CD4-positive, alpha-beta T cell (primary cell): ENCODE measurements around the gene MYO1B. TPM values are rescaled to one million over a fixed set of nuclear protein-coding genes. Genes with fewer than 3 reads are reported as not detected.

Source experiments
- ATAC-seq: fragments of 200-7000 bp; cut with Tn5 transposase; one replicate; pipeline ENCODE4 v1.10.0; 2022; ENCODE audit warnings: mild to moderate bottlenecking; ENCODE audit not compliant: poor library complexity
- CTCF ChIA-PET: fragments of 350-600 bp; sonication (Branson Sonifier 250); formaldehyde crosslinking; loops from one replicate; lab custom pipeline; 2021; ENCODE audit warnings: antibody characterized with exemption, inconsistent platforms; lab: Charles Lee
- POLR2A ChIA-PET: fragments of 350-600 bp; sonication (Branson Sonifier 250); formaldehyde crosslinking; loops from one replicate; lab custom pipeline; 2021; ENCODE audit warnings: antibody characterized with exemption, inconsistent platforms; lab: Charles Lee
- DNase-seq, 14 experiments: peaks; one replicate each; pipeline ENCODE4 v3.0.0-alpha.2; 2013 to 2020; ENCODE audit warnings: mixed read lengths in 2 of 14
- H3K27ac ChIP-seq, 2 donors: one replicate each; pipeline versions ENCODE4 v1.5.1 to v1.7.0; 2013; ENCODE audit warnings: low read length in 2 of 2, low read depth in 1 of 2, mild to moderate bottlenecking in 1 of 2
- H3K27me3 ChIP-seq, 2 experiments: 1 replicate in 1 of 2; 2 replicates in 1 of 2; pipeline versions ENCODE4 v1.6.1 to v1.7.0; 2013; ENCODE audit warnings: low read length in 2 of 2, control low read depth in 1 of 2, mild to moderate bottlenecking in 1 of 2, moderate library complexity in 1 of 2; ENCODE audit not compliant: insufficient read depth in 2 of 2, control insufficient read depth in 1 of 2
- H3K36me3 ChIP-seq: one replicate; pipeline ENCODE4 v1.6.1; 2013; ENCODE audit warnings: low read length, control low read depth; ENCODE audit not compliant: insufficient read depth
- H3K4me1 ChIP-seq: one replicate; pipeline ENCODE4 v1.6.1; 2013; ENCODE audit warnings: low read length, control low read depth; ENCODE audit not compliant: insufficient read depth
- H3K4me3 ChIP-seq: one replicate; pipeline ENCODE4 v1.5.1; 2013; ENCODE audit warnings: mild to moderate bottlenecking, low read length, moderate library complexity
- H3K9me3 ChIP-seq, 2 experiments: 1 replicate in 1 of 2; 2 replicates in 1 of 2; pipeline versions ENCODE4 v1.6.1 to v1.7.0; 2013; ENCODE audit warnings: low read length in 2 of 2, mild to moderate bottlenecking in 2 of 2, control low read depth in 1 of 2, moderate library complexity in 1 of 2; ENCODE audit not compliant: control insufficient read depth in 1 of 2, insufficient read depth in 1 of 2
- H3K27ac Mint-ChIP-seq: one replicate; pipeline ENCODE4 v1.8.0; 2020; ENCODE audit warnings: mixed read lengths
- H3K27me3 Mint-ChIP-seq: one replicate; pipeline ENCODE4 v1.8.0; 2021; ENCODE audit warnings: mixed read lengths
- H3K36me3 Mint-ChIP-seq: one replicate; pipeline ENCODE4 v1.8.0; 2021; ENCODE audit warnings: low read depth, mixed read lengths
- H3K4me1 Mint-ChIP-seq: one replicate; pipeline ENCODE4 v1.8.0; 2021; ENCODE audit warnings: low read depth, mixed read lengths
- H3K4me3 Mint-ChIP-seq: one replicate; pipeline ENCODE4 v1.8.0; 2020; ENCODE audit warnings: mild to moderate bottlenecking, mixed read lengths
- H3K9me3 Mint-ChIP-seq: one replicate; pipeline ENCODE4 v1.8.0; 2020; ENCODE audit warnings: mixed read lengths
- CTCF ChIP-seq: fragments of 200-600 bp; IDR thresholded peaks from one replicate; pipeline ENCODE4 v1.8.0; 2022; ENCODE audit warnings: antibody characterized with exemption, mild to moderate bottlenecking
- intact Hi-C, 2 experiments: fragments of 100-400 bp; cut with DNase I in 1 of 2; cut with micrococcal nuclease in 1 of 2; formaldehyde crosslinking; loops; one replicate each; pipeline versions ENCODE4 v1.15.1 to v1.9.0; 2023 to 2025; cut with DNase I, micrococcal nuclease
- total RNA-seq, 174 experiments: library from RNA in 2 of 174; stranded (reverse) in 2 of 174; gene quantifications; one replicate each; pipeline ENCODE4 v1.2.3 and lab custom pipeline; 2021 to 2026

The MYO1B gene
- total RNA-seq, 2 experiments from 2014 or later = 0.98 to 1.3 TPM

GRCh38 chr2:191315365-191315752, 70.2 kb downstream of the MYO1B start:
- intact Hi-C loops = no loop called here
- ChIA-PET CTCF (no interaction called here), POLR2A (no interaction called here)
- Mint-ChIP-seq H3K36me3 (no peaks in the 10 kb centered on the region), H3K4me1 (no peaks in the 10 kb centered on the region), H3K27me3 (peaks cover under 1% of the 10 kb centered on the region), H3K4me3 (no peak overlapping the region), H3K27ac (no peak overlapping the region), H3K9me3 (no peaks in the 10 kb centered on the region)
- DNase-seq (no peak), ATAC-seq (no peak)
- TF ChIP-seq CTCF = no peak
- H3K4me3 ChIP-seq = no peak overlapping the region
- no peaks in the 10 kb centered on the region for H3K9me3 ChIP-seq
- H3K27ac ChIP-seq = no peak overlapping the region
- H3K4me1 ChIP-seq = no peaks in the 10 kb centered on the region
- H3K36me3 ChIP-seq = no peaks in the 10 kb centered on the region
- no peaks in the 10 kb centered on the region for H3K27me3 ChIP-seq

- Mint-ChIP-seq H3K27ac (no peak overlapping the region), H3K4me1 (peaks cover under 1% of the 10 kb centered on the region), H3K36me3 (no peaks in the 10 kb centered on the region), H3K27me3 (peaks cover 7% of the 10 kb centered on the region), H3K9me3 (no peaks in the 10 kb centered on the region), H3K4me3 (no peak overlapping the region)
- Histone ChIP-seq H3K9me3 (no peaks in the 10 kb centered on the region), H3K4me1 (peaks cover under 1% of the 10 kb centered on the region), H3K4me3 (no peak overlapping the region), H3K27ac (no peak overlapping the region), H3K27me3 (no peaks in the 10 kb centered on the region), H3K36me3 (no peaks in the 10 kb centered on the region)
- ATAC-seq (no peak), DNase-seq (no peak)
- ChIA-PET CTCF (no interaction called here), POLR2A (no interaction called here)
- intact Hi-C loops = no loop called here
- no peak for TF ChIP-seq CTCF
These were observed 71.2 kb downstream of the MYO1B start for GRCh38 chr2:191316246-191316994.

- Mint-ChIP-seq H3K4me3 (no peak overlapping the region), H3K27ac (no peak overlapping the region), H3K27me3 (peaks cover 16% of the 10 kb centered on the region), H3K4me1 (peaks cover 18% of the 10 kb centered on the region), H3K9me3 (no peaks in the 10 kb centered on the region), H3K36me3 (no peaks in the 10 kb centered on the region)
- Histone ChIP-seq H3K36me3 (no peaks in the 10 kb centered on the region), H3K4me1 (peaks cover 8% of the 10 kb centered on the region), H3K27ac (no peak overlapping the region), H3K9me3 (no peaks in the 10 kb centered on the region), H3K27me3 (no peaks in the 10 kb centered on the region), H3K4me3 (no peak overlapping the region)
- intact Hi-C loops = no loop called here
- ChIA-PET POLR2A (interaction anchor here (0.5 kb wide), 1 partner anchor 216 kb away, joined by 3 read pairs; no protein-coding TSS in a partner anchor), CTCF (interaction anchor here (0.5 kb wide), 1 partner anchor 79 kb away, joined by 3 read pairs; no protein-coding TSS in a partner anchor)
- no peak for ATAC-seq
- no peak for TF ChIP-seq CTCF
- DNase-seq = no peak
These were observed 73.0 kb downstream of the MYO1B start for GRCh38 chr2:191318037-191318728.
